Kidney glomerular epithelial cell (primary cell): ENCODE results near the gene FAM98C.
"Not testable (repeated sequence)": the region's sequence is repeated elsewhere in the genome, so short reads cannot be mapped to it uniquely, and the experiment has no call there.

Source experiments
- DNase-seq: peaks from one replicate; lab custom pipeline; 2025; lab: John Stamatoyannopoulos, UW

Gene FAM98C

GRCh38 chr19:38402967-38403674 lies at the start of gene FAM98C:
Gene FAM98C (plus strand): TSS chr19:38403093. CDS start chr19:38403154, 61 bp downstream.
- peak; percentile 91 for DNase-seq

DNA sequence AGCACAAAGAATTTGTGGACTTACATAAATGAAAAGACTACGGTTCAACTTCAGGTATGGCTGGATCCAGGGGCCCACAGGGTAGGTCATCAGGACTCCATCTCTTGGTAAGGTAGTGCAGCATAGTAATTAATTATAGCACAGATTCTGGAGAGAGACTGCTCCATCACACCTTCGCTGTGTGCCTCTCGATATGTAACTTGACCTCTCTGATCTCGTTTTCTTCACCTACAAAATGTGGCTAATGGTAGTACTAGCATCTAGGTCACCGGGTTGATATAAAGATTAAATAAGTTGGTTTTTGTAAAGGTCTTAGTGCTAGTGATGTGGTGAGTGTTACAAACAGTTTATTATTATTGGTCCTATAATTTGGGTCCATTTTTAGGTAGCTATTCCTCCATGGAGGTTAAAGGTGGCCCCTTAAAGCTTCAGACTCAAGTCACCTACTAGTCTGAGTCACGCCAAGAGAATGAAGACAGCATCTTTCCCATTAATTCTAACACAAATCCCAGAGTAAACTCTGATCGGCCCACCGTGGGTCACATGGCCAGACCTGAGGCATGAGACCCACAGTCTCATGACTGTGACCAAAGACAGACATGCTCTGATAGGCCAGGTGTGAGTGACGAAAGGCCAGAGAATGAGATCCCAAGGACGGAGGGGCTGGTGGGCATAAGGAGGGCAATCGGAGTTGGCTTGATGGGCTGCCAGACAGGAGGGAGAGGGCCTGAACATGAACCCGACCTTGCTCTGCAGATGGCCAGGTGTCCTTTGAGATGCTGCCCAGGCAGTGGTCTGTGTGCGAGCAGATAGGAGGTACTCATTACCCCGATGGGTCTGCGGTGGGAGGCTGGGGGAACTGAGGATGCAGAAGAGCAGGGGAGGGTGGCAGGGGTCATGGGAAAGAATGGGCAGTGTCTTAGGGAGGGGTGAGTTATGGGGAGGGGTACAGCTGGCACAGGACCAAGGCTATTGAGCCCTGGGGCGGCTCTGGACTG lies 46.9 kb upstream of the FAM98C start:
- no peak for DNase-seq

DNA sequence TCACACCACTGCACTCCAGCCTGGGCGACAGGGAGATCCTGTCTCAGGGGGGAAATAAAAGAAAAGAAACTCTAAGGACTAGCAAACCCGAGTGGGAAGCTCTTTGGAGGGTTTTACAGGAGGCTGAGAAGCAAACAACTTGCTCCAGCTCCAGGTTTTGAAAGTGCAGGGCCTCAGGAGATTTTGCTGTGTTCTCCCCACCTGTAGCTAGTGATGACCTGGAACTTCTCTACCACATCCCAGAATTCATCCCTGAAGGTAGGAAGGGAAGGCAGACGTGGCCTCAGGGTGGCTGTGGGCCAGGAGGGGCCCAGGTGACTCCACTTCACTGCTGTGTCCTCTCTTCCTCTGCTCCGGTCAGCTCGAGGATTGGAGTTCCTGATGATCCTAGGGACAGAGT lies 44.8 kb upstream of the FAM98C start:
- DNase-seq, result no peak

GRCh38 chr19:38359242-38360021 lies 43.5 kb upstream of the FAM98C start:
- no peak for DNase-seq

DNA sequence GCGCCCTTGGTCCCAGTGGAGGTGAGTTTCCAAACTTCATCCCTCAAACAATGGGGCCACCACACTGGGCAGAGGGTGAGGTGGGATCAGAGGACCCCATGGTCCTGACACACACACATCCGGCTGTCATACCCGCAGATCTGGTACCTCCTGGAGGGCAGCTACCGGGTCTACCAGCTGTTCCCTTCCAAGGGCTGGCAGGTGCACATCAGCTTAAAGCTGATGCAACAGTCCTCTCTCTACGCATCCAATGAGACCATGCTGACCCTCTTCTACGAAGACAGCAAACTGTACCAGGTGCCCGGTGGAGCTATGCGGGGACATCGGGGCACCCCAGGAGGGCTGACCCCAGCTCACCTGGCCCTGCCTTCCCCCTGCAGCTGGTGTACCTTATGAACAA lies 42.5 kb upstream of the FAM98C start:
- no peak for DNase-seq

GRCh38 chr19:38360839-38361631 lies 41.9 kb upstream of the FAM98C start:
- DNase-seq, result no peak

DNA sequence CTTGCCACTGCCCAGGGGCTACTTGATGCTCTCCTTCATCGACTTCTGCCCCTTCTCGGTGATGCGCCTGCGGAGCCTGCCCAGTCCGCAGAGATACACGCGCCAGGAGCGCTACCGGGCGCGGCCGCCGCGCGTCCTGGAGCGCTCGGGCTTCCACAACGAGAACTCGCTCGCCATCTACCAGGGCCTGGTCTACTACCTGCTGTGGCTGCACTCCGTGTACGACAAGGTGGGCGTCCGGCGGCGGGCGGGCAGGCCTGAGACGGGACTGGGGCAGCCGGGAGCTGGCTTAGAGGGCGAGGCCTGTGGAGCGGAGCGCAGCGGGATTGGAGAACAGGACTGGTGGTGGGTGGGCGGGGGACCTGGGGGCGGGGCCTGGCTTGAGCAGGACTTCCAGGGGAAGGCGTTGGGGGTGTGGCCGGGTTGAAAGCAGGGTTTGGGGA lies 41.2 kb upstream of the FAM98C start:
- peak; percentile 68 for DNase-seq

- peak; percentile 37 for DNase-seq
These were observed 40.6 kb upstream of the FAM98C start for GRCh38 chr19:38362076-38362945.

DNA sequence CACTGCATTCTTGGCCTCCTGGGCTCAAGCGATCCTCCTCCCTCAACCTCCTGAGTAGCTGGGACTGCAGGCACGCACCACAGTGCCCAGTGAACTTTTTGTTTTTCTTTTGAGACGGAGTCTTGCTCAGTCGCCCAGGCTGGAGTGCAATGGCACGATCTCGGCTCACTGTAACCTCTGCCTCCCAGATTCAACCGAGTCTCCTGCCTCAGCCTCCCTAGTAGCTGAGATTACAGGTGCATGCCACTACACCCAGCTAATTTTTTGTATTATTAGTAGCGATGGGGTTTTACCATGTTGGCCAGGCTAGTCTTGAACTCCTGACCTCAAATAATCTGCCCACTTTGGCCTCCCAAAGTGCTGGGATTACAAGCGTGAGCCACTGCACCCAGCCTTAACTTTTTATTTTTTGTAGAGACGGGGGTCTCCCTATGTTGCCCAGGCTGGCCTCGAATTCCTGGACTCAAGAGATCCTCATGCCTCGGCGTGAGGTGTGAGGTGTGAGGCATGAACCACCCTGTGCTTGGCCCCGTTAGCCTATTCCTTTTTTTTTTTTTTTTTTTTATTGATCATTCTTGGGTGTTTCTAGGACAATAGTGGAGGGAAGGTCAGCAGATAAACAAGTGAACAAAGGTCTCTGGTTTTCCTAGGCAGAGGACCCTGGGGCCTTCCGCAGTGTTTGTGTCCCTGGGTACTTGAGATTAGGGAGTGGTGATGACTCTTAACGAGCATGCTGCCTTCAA lies 39.8 kb upstream of the FAM98C start:
- not testable (repeated sequence) for DNase-seq

GRCh38 chr19:38367041-38367440 lies 35.9 kb upstream of the FAM98C start:
- DNase-seq, result no peak

GRCh38 chr19:38369584-38369983 lies 33.3 kb upstream of the FAM98C start:
- no peak for DNase-seq

DNA sequence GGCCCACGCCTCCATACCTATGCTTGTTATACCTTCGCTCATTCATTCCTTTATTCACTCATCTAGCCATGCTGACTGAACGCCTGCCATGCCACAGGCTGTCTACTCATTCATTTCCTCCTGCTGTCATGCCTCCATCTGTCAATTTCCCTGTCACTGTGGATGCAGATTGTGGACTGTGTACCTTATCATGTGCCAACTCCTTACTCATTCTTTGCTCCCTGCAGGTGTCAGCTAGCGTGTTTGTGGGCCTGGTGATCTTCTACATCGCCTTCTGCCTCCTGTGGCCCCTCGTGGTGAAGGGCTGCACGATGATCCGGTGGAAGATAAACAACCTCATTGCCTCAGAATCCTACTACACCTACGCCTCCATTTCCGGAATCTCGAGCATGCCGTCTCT lies 32.6 kb upstream of the FAM98C start:
- DNase-seq, result no peak

- DNase-seq, result no peak
These were observed 31.8 kb upstream of the FAM98C start for GRCh38 chr19:38371081-38371480.

DNA sequence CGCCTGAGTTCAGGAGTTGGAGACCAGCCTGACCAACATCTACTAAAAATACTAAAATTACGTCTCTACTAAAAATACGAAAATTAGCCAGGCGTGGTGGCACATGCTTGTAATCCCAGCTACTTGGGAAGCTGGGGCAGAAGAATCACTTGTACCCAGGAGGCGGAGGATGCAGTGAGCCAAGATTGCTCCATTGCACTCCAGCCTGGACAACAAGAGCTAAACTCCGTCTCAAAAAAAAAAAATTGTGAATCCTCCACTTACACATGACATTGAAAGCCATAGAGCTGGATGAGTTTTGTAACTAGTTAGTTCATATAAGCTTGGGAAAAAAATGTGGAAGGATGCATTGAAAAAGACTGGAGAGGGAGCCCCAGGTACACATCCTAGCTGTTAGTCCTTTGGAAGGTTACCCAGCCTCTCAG lies 29.0 kb upstream of the FAM98C start:
- DNase-seq, result no peak

DNA sequence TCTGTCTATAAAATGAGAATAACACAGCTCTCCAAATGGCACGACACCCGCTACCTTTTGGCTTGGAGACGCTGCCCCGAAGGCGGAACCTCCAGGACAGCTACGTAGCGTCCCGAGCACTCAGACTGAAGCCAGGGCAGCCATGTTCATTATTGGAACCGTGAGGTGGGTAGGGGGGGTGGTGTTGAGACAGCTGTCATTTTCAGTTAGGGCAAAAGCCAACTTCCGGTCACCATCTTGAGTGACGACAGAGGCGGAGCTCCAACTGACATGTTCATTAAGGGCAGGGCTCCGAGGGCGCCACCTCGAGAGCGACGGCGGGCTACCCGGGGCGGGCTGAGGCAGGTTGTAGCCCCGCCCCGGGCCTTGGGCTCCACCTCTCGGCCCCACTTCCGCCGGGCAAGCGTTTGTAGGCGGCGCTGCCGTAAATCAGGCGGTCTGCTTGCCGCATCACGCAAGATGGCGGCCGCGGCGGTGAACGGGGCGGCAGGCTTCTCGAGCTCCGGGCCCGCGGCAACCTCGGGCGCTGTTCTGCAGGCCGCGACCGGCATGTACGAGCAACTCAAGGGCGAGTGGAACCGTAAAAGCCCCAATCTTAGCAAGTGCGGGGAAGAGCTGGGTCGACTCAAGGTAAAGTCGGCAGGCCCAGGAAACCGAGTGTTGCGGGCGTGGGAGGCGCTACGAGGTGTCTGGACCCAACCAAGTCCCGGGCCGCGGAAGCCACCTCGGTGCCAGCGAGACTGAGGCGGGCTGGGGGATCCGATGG lies 28.4 kb upstream of the FAM98C start, which contains the start of gene PSMD8:
TSS of gene PSMD8 (plus strand) at position 240 of the 766 bp plus-strand sequence. CDS start at position 271, 31 bp downstream.
- DNase-seq, result peak; percentile 97

- peak; percentile 40 for DNase-seq
These were observed 27.8 kb upstream of the FAM98C start for GRCh38 chr19:38375098-38375493.

- DNase-seq, result no peak
These were observed 27.1 kb upstream of the FAM98C start for GRCh38 chr19:38375748-38376147.

DNA sequence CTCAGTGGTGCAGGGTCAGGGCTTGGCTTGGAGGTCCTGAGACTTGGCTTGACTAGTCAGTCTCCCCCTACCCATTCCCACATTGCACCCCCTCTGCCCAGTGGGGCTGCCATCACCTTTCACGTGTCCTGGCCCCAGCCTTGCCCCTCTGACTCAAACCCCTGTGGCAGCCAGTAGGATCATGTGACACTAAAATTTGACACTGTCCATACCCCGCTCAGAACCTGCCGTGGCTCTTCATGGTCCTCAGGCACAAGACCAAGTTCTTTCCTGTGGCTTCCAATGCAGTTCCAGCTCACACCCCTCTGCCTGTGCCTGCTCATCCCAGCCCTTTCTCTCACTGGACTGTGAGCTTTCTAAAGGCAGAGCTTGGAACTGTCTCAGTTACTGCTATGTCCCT lies 26.3 kb upstream of the FAM98C start:
- no peak for DNase-seq

GRCh38 chr19:38377052-38377451 lies 25.8 kb upstream of the FAM98C start:
- no peak for DNase-seq
